HG03175 (cell line): ENCODE data around the gene NOL8.

ENCODE experiments used
- ATAC-seq: cut with Tn5 transposase; IDR thresholded peaks from one replicate; pipeline ENCODE4 v1.9.1; 2021; ENCODE audit warnings: mild to moderate bottlenecking, moderate library complexity; ENCODE audit not compliant: unreplicated experiment

Gene NOL8

DNA sequence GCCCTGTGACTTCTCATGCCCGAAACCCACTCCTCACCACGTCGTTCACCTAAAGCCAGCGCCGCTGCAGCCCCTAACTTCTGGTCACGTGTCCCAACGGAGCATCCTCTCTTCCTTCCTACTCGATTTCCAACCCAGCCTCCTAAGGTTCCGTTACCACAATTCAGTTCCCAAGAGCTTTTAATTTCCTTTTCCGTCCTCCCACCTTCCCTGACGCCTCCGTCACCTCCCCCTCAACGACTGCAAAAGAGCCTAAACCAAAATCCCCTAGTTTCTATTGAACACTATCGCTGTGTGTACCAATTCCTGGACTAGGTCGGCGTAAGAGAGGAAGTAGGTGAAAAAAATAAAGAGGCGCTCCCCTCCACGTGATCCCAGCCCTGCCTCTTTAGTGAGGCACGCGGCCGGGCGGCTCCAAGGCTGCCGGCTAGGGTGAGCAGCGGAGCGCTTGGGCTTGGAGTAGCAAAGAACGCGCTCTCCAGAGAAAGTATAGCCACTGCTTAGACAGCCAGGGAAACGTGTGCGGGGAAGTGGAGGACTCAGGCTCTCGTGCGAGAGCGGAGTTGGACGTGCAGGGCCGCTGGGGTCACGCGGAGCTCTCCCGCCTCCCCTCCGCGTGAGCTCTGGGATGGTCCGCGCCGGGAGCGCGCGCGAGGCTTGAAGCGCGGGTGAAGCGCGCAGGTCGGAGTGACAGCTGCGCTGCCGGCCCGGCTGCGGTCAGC is at the start of gene NOL8, which contains the start of gene CENPP:
NOL8 (minus strand) TSS at position 82 of the 722 bp plus-strand sequence. CDS start 1,189 bp downstream, outside the sequence.
CENPP (plus strand) TSS at position 685 of the 722 bp plus-strand sequence.
- peak; percentile 95 for ATAC-seq

- no peak for ATAC-seq
Measured at GRCh38 chr9:92373167-92373566, 48.0 kb upstream of the NOL8 start.

- ATAC-seq: no peak
Measured at GRCh38 chr9:92369075-92369474, 43.9 kb upstream of the NOL8 start.

GRCh38 chr9:92360083-92360482 is 34.9 kb upstream of the NOL8 start:
- ATAC-seq: no peak

- no peak for ATAC-seq
Measured at GRCh38 chr9:92359394-92359995, 34.3 kb upstream of the NOL8 start.

- ATAC-seq: no peak
Measured at GRCh38 chr9:92353051-92353450, 27.9 kb upstream of the NOL8 start.

GRCh38 chr9:92350740-92351133 is 25.6 kb upstream of the NOL8 start:
- no peak for ATAC-seq

- ATAC-seq: no peak
Measured at GRCh38 chr9:92349771-92350739, 24.9 kb upstream of the NOL8 start.

DNA sequence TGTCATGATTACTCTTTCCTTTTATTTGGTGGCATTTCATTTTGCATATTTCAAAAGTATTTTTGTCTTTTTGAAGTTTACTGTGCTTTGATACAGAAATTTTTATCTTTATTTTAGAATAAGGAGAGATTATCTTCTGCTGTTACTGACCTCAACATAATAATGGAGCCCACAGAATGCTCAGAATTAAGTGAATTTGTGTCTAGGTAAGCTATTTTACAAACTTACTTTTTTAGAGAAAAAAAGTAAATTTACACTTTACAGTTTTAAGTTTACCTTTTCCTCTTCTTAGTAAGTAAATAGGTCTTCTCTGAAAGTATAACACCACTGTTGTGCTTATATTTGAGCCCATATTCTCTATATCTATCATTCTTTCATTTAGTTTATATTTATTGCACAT is 20.4 kb upstream of the NOL8 start:
- ATAC-seq: no peak

DNA sequence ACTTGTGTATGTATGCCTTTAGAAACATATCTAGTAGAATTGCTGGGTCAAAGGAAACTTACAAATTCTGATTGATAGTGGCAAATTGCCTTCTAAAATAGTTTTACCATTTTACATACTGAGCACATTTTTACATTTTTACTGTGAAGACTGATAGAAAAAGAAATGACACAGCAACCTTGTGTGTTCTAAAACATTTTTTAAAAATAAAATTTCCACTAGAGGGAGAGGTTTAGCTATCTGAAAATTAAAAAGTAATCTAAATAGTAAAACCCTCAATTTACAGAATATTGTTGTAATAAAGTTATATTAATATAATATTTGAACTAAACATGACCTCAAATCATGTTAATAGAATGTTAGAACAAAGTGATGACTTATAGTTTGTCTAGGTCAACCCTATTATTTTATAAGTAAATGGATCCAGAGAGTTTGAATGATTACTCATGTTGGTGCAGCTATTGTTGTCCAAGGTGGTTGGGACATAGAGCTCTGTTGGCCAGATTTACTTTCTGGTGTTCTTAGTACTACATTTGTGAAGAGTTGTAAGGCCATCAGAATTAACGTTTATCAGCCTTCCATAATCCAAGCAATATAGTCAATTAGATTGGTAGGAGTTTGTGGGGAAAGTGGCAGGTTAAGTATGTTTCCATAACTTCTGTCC is 17.8 kb upstream of the NOL8 start:
- no peak for ATAC-seq

GRCh38 chr9:92341578-92341977 is 16.4 kb upstream of the NOL8 start:
- ATAC-seq: no peak

DNA sequence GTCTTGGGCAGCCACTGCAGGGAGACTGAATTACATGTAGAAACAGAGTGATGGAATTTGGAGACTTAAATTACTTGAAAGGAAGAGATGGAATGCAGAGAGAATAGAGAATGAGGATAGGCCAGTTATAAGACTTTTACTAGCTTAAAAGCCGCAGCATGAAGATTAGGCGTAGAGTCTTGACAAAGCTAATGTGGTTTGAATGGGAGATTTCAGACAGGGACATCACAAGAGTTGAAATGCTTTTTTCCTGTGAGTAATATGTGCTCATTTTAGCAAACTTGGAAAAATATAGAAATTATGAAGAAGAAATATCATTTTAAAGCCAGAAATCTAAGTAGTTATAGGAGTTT is 8.1 kb upstream of the NOL8 start:
- ATAC-seq: no peak

DNA sequence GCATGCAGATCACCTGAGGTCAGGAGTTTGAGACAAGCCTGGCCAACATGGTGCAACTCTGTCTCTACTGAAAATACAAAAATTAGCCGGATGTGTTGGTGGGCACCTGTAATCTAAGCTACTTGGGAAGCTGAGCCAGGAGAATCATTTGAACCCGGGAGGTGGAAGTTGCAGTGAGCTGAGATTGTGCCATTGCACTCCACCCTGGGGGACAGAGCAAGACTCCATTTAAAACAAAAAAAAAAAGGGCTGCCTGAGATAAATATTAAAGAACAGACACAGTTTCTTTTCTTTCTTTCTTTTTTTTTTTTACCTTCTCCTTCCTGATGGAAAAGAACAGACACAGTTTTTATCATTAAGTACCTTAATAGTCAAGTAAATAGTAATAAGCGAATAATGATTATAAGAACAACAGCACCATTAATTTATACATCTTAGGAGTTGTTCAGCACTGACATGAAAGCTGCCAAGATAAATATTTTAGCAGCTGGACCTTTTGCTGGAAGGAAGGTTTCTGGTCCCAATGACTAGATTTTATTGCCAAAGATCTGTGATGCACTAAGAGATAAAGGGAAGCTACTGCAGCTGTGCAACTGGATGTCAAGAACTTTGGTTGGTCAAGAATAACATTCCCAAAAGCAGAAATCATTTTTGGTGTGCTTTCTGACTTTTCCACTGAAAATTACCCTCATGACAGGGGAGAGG is 7.6 kb upstream of the NOL8 start:
- ATAC-seq: no peak

DNA sequence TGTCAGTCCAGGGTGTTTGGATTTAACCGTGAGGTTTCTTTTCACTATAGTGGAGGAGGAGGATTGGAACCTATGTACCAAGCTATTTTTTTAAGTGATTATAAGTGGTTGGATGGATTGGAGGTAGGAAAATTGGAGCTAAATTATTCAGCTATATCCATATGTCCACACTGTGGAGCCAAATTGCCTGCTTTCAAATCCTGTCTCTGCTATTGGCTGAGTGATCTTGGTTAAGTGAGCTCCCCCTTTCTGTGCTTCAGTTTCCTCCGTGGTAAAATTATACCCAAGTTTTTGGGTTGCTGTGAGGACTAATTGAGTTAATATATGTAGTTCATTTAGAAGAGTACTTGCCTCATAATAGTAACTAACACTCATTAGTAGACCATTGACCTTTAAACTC is 3.1 kb upstream of the NOL8 start:
- no peak for ATAC-seq

DNA sequence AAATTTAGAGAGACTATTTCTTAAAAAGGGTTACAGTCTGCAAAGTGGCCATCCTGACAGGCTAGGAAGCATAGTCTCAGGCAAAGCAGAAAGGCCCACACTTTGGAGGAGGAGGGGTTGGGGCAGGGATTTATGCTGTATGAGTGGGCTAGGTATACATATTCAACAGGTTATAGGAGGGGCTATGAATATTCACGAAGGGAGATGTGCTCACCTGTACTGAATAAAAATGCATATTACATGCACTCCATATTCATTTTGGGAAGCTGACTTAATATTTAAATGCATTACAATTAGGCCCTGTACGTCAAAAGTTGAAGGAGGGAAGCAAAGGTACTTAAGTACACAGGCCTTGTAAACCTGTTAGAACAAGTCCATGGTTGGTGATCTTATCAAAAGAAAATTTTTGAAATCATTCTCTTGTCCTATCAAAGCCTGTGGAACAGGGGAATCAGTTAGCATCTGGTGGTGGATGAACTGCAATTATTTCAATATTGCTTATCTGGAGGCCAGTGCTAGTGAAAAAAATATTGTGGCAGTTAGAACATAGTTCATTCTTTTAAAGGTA is 2.2 kb upstream of the NOL8 start:
- ATAC-seq: no peak

DNA sequence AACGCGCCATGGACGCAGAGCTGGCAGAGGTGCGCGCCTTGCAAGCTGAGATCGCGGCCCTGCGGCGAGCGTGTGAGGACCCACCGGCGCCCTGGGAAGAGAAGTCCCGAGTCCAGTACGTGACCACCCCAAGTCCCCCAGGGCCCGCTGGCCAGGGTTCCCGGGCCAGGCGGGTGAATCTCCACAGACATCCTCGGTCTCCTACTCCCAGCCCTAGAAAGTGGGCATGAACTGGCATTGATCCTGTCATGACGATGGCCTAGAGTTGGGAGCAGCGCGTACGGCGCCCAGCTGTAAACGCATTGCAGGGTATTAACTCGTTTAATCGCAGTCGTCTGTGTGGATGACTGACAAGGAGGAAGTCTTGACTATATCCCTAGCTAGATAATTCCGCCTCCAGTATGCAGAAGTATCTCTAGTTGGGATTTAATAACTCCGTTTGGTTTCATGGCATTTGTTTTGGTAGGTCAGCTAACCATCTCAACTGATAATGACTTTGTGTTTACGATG is 896 bp upstream of the NOL8 start:
- no peak for ATAC-seq

GRCh38 chr9:92324889-92325268 is 271 bp downstream of the NOL8 start:
- ATAC-seq: peak; percentile 10

- ATAC-seq: no peak
Measured at GRCh38 chr9:92324431-92324830, 719 bp downstream of the NOL8 start.

DNA sequence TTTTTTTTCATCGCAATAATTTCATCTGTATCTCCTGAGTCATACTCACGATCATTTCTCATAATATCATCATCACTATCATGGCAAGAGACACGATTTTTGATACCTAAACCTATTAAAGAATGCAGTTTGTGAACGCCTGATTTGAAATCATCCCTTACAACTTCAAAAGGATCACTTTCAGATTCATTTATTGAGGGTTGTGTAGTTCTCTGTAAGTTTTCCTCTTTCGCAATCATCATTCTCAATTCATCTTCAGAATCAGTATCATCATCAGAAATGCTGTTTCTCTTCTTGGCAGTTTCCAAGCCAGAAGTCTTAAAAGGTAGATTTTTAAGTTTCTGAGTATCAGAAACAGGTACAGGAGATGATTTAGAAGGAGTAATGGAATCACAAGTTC is 9.7 kb downstream of the NOL8 start:
- no peak for ATAC-seq

DNA sequence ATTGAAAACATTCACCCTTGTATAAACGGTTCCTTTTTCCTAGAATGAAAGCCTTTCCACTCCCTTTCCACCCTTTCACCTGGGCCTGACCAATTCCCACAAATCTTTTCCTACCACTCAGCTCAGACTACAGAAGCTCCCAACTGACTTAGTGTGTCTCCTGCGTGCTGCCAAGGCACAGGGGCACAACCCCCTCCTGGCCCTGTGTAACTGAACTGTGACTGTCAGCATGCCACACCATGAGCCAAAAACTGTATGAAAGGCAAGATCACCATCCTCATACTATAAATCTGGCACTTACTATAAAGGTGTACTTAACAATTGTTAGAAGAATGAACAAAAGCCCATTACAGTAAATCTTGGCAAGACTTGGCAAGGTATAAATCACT is 11.5 kb downstream of the NOL8 start:
- no peak for ATAC-seq
